Gastroesophageal sphincter (tissue), 3 donors: ENCODE data around the gene CLCN2.
A peak's percentile ranks its signal among the peaks of the same experiment; 100 is the strongest.

Experiments
- CTCF ChIP-seq, 4 experiments: fragments of 200-600 bp in 2 of 4; fragments of 450-650 bp in 2 of 4; sonication (generic) in 1 of 4; IDR thresholded peaks; one replicate each; pipeline ENCODE4 v1.5.1; 2017 to 2019; ENCODE audit warnings: antibody characterized with exemption in 4 of 4, mild to moderate bottlenecking in 2 of 4, moderate library complexity in 2 of 4
- POLR2AphosphoS5 ChIP-seq: sonication (generic); formaldehyde crosslinking; IDR thresholded peaks from one replicate; pipeline ENCODE4 v1.6.1; 2017; ENCODE audit warnings: antibody characterized with exemption

GRCh38 chr3:184345317-184346144 is 15.9 kb downstream of the CLCN2 start:
- TF ChIP-seq POLR2AphosphoS5: no peak
- peak in 3 of 4 experiments; percentile 30 to 40 (median 38) for TF ChIP-seq CTCF (IDR thresholded peaks at IDR 0.05)
